ENCODE results near the gene VPS8. TPM values are rescaled to one million over a fixed set of nuclear protein-coding genes. Genes with fewer than 3 reads are reported as not detected.

Gene VPS8
- total and polyA plus RNA-seq, 2 of the 13 experiments (the other 11 are each of a cell fraction or from before 2014, with no cell fraction given) = 14.2 to 35.1 TPM

- no peak for TF ChIP-seq ZBTB14 (CRISPR knock-in tag; IDR thresholded peaks at IDR 0.05)
- TF ChIP-seq RNF219 (CRISPR knock-in tag; IDR thresholded peaks at IDR 0.05) = no peak
- no peak for TF ChIP-seq ZNF841 (CRISPR knock-in tag; IDR thresholded peaks at IDR 0.05; ENCODE audit: borderline replicate concordance)
Measured at GRCh38 chr3:184800349-184800930, 11.5 kb upstream of the VPS8 start (continued).

- no peak overlapping the region for H3K9ac ChIP-seq (ENCODE audit: insufficient read depth, low read depth, low read length)
- no peak overlapping the region for H3K4me3 ChIP-seq (replicated peaks in 1 of 3; ENCODE audit: insufficient read depth in 1 of 3, low read depth in 2 of 3, low read length in 3 of 3)
- H3K9me3 ChIP-seq (ENCODE audit: low read length) = no peaks in the 10 kb centered on the region
- H4K20me1 ChIP-seq (ENCODE audit: insufficient read depth, low read length) = no peaks in the 10 kb centered on the region
- H3K36me3 ChIP-seq (replicated peaks in 1 of 2; ENCODE audit: control insufficient read depth in 1 of 2, insufficient read depth in 2 of 2, low read length in 2 of 2) = no peaks in the 10 kb centered on the region
- no peaks in the 10 kb centered on the region for H3K79me2 ChIP-seq (ENCODE audit: insufficient read depth, low read length)
- 0 out of 5 replicates have a peak, but pooled peaks cover 0 to 4% of the 10 kb centered on the region in 2 experiments for H3K27me3 ChIP-seq (ENCODE audit: control insufficient read depth in 1 of 2, insufficient read depth in 2 of 2, low read length in 2 of 2)
- no peak for DNase-seq (ENCODE audit: low spot score)
- no peak for FAIRE-seq
- in situ Hi-C loops (cut with HindIII; ENCODE audit: extremely low pct_ligation_motif_present, low pct_unique_long_range_greater_than_20kb) = no loop called here
- BruUV-seq (replicated peaks) = no TSS peak
- POLR2A ChIA-PET = interaction anchor here (0.5 to 1.1 kb wide), 3 partner anchors 11 to 980 kb away, joined by 3 to 6 read pairs (median 5); partner anchors contain the start of gene VPS8
- H3K27ac ChIP-seq (ENCODE audit: extremely low read length, insufficient read depth, low read length) = no peak overlapping the region
- peaks cover 14% of the 10 kb centered on the region for H3K4me1 ChIP-seq (ENCODE audit: insufficient read depth, low read length)
- CTCF ChIA-PET (ENCODE audit: low intra/inter-chr PET ratio, low total read pairs) = no interaction called here
- ATAC-seq = no peak
- 21% methylated on average over 4 of the region's 4 CpGs for WGBS (ENCODE audit: low lambda C conversion rate)
- intact Hi-C loops (cut with micrococcal nuclease; ENCODE audit: unreplicated experiment) = no loop called here
- no peak overlapping the region for H3K4me2 ChIP-seq (ENCODE audit: low read depth, low read length)
- no peak overlapping the region for H2AFZ ChIP-seq (ENCODE audit: low read length)
- no peak for TF ChIP-seq RXRA (CRISPR knock-in tag; IDR thresholded peaks at IDR 0.05)
- TF ChIP-seq ARNT2 (CRISPR knock-in tag; IDR thresholded peaks at IDR 0.05; ENCODE audit: low read depth) = no peak
- no peak for TF ChIP-seq THYN1 (CRISPR knock-in tag; IDR thresholded peaks at IDR 0.05; ENCODE audit: borderline replicate concordance, low read depth)
- TF ChIP-seq ZNF326 (CRISPR knock-in tag; IDR thresholded peaks at IDR 0.05; ENCODE audit: borderline replicate concordance) = no peak
- TF ChIP-seq ZNF598 (CRISPR knock-in tag; IDR thresholded peaks at IDR 0.05; ENCODE audit: borderline replicate concordance) = no peak
- TF ChIP-seq ZUFSP (CRISPR knock-in tag; IDR thresholded peaks at IDR 0.05; ENCODE audit: borderline replicate concordance) = no peak
Measured at GRCh38 chr3:184801241-184801785, 10.7 kb upstream of the VPS8 start.

All from HepG2 (cell line).